NCI-H128 (cell line): ENCODE data around the gene RPL4.

Experiments
- DNase-seq: peaks from one replicate; lab custom pipeline; 2025; ENCODE audit not compliant: unreplicated experiment; lab: John Stamatoyannopoulos, UW

RPL4 gene

GRCh38 chr15:66459818-66460615 is 44.6 kb downstream of the RPL4 start:
- no peak for DNase-seq

GRCh38 chr15:66456211-66456610 is 48.4 kb downstream of the RPL4 start:
- no peak for DNase-seq

GRCh38 chr15:66454143-66454542 is 50.5 kb downstream of the RPL4 start:
- no peak for DNase-seq

GRCh38 chr15:66452971-66453580 is 51.6 kb downstream of the RPL4 start:
- DNase-seq: no peak

- DNase-seq: no peak
Measured at GRCh38 chr15:66452420-66452819, 52.2 kb downstream of the RPL4 start.
